HG03066 (cell line): ENCODE data around the gene SFTA2.
"Not testable (repeated sequence)": the region's sequence is repeated elsewhere in the genome, so short reads cannot be mapped to it uniquely, and the experiment has no call there.

Experiments used
- ATAC-seq: cut with Tn5 transposase; IDR thresholded peaks from one replicate; pipeline ENCODE4 v1.9.1; 2021; ENCODE audit warnings: low read depth; ENCODE audit not compliant: unreplicated experiment

SFTA2 gene

DNA sequence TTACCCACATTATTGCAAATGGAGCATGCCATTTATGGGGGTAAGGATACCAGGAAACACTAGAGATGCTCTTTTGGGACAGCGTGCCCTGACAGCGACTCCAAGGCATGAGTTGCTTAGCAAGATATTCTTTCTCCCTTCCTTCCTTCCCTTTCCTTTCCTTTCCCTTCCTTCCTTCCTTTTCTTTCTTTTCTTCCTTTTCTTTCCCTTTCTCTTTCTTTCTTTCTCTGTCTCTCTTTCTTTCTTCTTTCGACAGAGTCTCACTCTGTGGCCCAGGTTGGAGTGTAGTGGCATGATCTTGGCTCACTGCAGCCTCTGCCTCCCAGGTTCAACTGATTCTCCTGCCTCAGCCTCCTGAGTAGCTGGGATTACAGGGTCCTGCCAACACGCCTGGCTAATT is 12.1 kb upstream of the SFTA2 start:
- ATAC-seq = no peak

GRCh38 chr6:30942338-30943060 is 10.5 kb upstream of the SFTA2 start:
- no peak for ATAC-seq

DNA sequence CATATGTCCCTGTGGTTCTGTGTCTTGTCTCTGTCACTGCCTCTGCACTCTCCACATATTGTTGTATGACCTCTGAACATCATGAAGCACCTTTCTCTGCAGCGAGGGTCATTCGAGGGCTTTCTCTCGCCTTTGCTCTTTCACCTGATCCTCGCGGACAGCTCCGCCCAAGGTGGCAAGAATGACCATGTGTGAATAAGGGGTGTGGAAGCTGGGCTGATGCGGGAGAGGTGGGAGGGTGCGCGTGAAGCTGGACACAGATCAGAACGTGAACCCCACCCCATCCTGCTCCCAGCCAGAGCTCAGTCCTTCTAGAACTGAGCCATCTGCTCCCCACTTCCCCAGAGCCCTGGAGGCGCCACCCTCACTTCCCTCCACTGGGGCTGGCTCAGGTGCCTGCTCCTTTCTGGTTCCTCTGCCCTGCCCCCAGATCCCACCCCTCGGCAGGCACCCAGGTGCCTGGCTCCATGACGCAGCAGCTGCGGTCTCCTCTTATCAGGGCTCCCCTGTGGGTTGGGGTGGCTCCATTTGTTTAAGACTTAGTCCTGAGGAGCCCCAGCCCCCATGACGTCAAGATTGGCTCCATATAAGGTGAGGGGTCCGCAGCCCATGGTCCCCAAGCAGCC is 8.5 kb upstream of the SFTA2 start, which contains the start of gene MUCL3:
Gene MUCL3, plus strand, starts transcription at position 613 of the 626 bp plus-strand sequence. CDS start 27 bp downstream, outside the sequence.
- ATAC-seq = no peak

- ATAC-seq = no peak
Observed at GRCh38 chr6:30939473-30939872, 7.5 kb upstream of the SFTA2 start.

- ATAC-seq = no peak
Observed at GRCh38 chr6:30938730-30939129, 6.8 kb upstream of the SFTA2 start.

DNA sequence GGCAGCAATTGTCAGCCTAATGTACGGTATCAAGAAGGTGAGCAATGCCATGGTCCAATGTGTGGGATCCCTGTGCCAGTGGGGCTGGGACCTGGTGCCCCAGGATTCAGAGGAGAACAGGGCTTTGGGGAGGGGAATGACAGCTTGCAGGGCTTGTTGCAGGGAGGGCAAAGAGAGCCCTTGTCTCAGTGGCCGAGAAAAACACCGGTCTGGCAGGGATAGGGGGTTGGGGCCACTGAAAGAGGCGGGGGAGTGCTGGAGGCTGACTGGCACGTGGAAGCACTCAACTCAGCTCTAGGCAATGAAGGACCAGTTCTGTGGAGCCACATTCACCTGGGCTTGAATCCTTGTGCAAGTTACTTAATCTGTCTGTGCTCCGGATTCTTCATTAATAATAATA is 5.3 kb upstream of the SFTA2 start:
- no peak for ATAC-seq

- ATAC-seq = no peak
Observed at GRCh38 chr6:30935018-30935417, 3.0 kb upstream of the SFTA2 start.

GRCh38 chr6:30932665-30933365 is 845 bp upstream of the SFTA2 start:
- ATAC-seq = no peak

GRCh38 chr6:30931272-30931671 is 698 bp downstream of the SFTA2 start:
- ATAC-seq = no peak

- no peak for ATAC-seq
Observed at GRCh38 chr6:30930506-30930905, 1.5 kb downstream of the SFTA2 start.

DNA sequence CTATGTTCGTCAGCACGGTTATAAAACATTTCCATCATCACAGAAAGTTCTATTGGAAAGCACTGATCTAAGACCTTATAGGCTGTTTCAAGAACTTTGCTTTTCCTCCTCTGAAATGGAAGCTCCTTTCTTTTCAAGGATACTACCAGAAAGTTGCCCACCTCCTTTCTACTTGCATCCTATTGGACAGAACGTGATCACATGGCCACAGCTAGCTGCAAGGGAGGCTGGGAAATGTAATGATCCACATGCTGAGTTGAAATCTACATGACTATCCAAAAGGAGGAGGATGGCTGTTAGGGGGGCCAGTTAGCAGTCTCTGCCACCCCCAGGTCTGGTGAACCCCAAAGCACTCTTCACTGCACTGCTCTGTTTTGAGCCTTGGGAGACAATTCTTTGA is 3.3 kb downstream of the SFTA2 start:
- no peak for ATAC-seq

DNA sequence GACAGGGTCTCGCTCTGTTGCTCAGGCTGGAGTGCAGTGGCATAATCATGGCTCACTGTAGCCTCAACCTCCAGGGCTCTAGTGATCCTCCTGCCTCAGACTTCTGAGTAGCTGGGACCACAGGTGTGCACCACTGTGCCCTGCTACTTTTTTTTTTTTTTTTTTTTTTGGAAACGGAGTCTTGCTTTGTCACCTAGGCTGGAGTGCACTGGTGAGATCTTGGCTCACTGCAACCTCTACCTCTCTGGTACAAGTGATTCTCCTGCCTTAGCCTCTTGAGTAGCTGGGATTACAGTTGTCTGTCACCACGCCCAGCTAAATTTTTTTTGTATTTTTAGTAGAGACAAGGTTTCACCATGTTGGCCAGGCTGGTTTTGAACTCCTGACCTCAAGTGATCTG is 4.9 kb downstream of the SFTA2 start:
- ATAC-seq = not testable (repeated sequence)

DNA sequence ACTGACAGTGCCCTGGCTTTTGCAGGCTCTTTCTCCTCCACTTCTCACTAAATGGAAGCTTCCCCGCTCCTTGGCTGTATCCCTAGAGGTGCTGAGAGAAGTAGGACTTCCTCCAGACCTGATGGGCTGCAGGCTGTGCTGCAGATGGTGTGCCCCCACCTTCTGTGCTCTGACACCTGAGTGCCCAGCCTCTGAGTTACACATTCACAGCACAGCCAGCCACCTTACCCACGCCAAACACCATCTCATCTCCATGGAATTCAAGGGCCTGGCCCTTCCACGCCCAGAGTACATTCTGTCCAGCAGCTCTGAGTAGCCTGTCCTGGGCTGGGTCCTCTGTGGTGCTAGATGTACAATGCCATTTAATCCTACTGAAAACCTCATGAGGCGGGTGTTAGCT is 5.3 kb downstream of the SFTA2 start:
- no peak for ATAC-seq

GRCh38 chr6:30924040-30924627 is 7.8 kb downstream of the SFTA2 start:
- not testable (repeated sequence) for ATAC-seq

GRCh38 chr6:30922447-30922852 is 9.5 kb downstream of the SFTA2 start:
- ATAC-seq = no peak

GRCh38 chr6:30918670-30919069 is 13.3 kb downstream of the SFTA2 start:
- ATAC-seq = no peak

- no peak for ATAC-seq
Observed at GRCh38 chr6:30917487-30917886, 14.5 kb downstream of the SFTA2 start.

- no peak for ATAC-seq
Observed at GRCh38 chr6:30917041-30917440, 14.9 kb downstream of the SFTA2 start.

GRCh38 chr6:30915591-30915946 is 16.4 kb downstream of the SFTA2 start:
- ATAC-seq = no peak

GRCh38 chr6:30914854-30915590 is 16.9 kb downstream of the SFTA2 start:
- no peak for ATAC-seq
